HG03520 (cell line): Measurements from ENCODE around the gene COL8A2.

Experiments used
- ATAC-seq: cut with Tn5 transposase; IDR thresholded peaks from one replicate; pipeline ENCODE4 v1.9.1; 2021; ENCODE audit warnings: mild to moderate bottlenecking, moderate library complexity; ENCODE audit not compliant: unreplicated experiment

The COL8A2 gene

GRCh38 chr1:36137226-36137625 is 12.2 kb upstream of the COL8A2 start:
- no peak for ATAC-seq

GRCh38 chr1:36136535-36136934 is 11.5 kb upstream of the COL8A2 start:
- ATAC-seq = no peak

GRCh38 chr1:36135796-36136195 is 10.8 kb upstream of the COL8A2 start:
- ATAC-seq = no peak

- no peak for ATAC-seq
These were observed 10.3 kb upstream of the COL8A2 start for GRCh38 chr1:36135330-36135667.

- ATAC-seq = no peak
These were observed 9.7 kb upstream of the COL8A2 start for GRCh38 chr1:36134505-36135329.

GRCh38 chr1:36134031-36134430 is 9.0 kb upstream of the COL8A2 start:
- ATAC-seq = no peak

- no peak for ATAC-seq
These were observed 8.5 kb upstream of the COL8A2 start for GRCh38 chr1:36133484-36133883.

- ATAC-seq = no peak
These were observed 7.0 kb upstream of the COL8A2 start for GRCh38 chr1:36132029-36132428.

GRCh38 chr1:36128905-36129206 is 3.8 kb upstream of the COL8A2 start:
- no peak for ATAC-seq

GRCh38 chr1:36128126-36128904 is 3.3 kb upstream of the COL8A2 start:
- no peak for ATAC-seq

GRCh38 chr1:36126797-36127500 is 1.9 kb upstream of the COL8A2 start:
- no peak for ATAC-seq

GRCh38 chr1:36126005-36126716 is 1.1 kb upstream of the COL8A2 start:
- no peak for ATAC-seq

GRCh38 chr1:36124404-36125128 is 456 bp downstream of the COL8A2 start:
- no peak for ATAC-seq

GRCh38 chr1:36123356-36123755 is 1.7 kb downstream of the COL8A2 start:
- ATAC-seq = no peak

- no peak for ATAC-seq
These were observed 2.7 kb downstream of the COL8A2 start for GRCh38 chr1:36122062-36123030.

- no peak for ATAC-seq
These were observed 5.6 kb downstream of the COL8A2 start for GRCh38 chr1:36119456-36119855.

GRCh38 chr1:36118447-36119204 is 6.4 kb downstream of the COL8A2 start:
- ATAC-seq = no peak

- no peak for ATAC-seq
These were observed 8.1 kb downstream of the COL8A2 start for GRCh38 chr1:36116901-36117300.

- no peak for ATAC-seq
These were observed 9.1 kb downstream of the COL8A2 start for GRCh38 chr1:36115931-36116330.
